Measurements from ENCODE around the gene SLC15A1.

DNA sequence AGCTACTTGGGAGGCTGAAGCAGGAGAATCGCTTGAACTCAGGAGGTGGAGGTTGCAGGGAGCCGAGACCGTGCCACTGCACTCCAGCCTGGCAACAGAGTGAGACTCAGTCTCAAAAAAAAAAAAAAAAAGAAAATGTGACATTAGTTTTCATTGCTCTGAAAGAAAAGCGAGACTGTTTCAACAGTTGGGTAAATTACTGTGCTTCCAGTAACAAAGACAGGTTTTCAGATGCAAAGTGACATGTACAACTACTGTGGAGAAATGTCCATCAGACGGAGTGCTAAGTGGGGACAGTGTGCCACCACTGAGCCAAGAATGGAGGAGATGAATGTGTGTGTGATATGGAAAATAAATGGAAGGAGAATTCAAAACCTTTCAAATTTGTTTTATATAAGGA is 24.2 kb upstream of the SLC15A1 start:
- no peak for TF ChIP-seq EZH2 (IDR thresholded peaks at IDR 0.05; ENCODE audit: borderline replicate concordance, insufficient read depth, low read depth, low read length, poor library complexity, severe bottlenecking)
- TF ChIP-seq, protein P1, sequence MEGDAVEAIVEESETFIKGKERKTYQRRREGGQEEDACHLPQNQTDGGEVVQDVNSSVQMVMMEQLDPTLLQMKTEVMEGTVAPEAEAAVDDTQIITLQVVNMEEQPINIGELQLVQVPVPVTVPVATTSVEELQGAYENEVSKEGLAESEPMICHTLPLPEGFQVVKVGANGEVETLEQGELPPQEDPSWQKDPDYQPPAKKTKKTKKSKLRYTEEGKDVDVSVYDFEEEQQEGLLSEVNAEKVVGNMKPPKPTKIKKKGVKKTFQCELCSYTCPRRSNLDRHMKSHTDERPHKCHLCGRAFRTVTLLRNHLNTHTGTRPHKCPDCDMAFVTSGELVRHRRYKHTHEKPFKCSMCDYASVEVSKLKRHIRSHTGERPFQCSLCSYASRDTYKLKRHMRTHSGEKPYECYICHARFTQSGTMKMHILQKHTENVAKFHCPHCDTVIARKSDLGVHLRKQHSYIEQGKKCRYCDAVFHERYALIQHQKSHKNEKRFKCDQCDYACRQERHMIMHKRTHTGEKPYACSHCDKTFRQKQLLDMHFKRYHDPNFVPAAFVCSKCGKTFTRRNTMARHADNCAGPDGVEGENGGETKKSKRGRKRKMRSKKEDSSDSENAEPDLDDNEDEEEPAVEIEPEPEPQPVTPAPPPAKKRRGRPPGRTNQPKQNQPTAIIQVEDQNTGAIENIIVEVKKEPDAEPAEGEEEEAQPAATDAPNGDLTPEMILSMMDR (IDR thresholded peaks at IDR 0.05) = no peak

All from B cell (primary cell).